ENCODE measurements around the gene DUSP22. TPM values are rescaled to one million over a fixed set of nuclear protein-coding genes. Genes with fewer than 3 reads are reported as not detected.

DUSP22 gene
- total RNA-seq, 1 experiment from 2014 or later, result 25.0 TPM

GRCh38 chr6:396126-396520, 103.8 kb downstream of the DUSP22 start:
- no peak overlapping the region for H3K56ac ChIP-seq (ENCODE audit: insufficient read length, low read depth, low read length)
- H3K4me1 ChIP-seq (ENCODE audit: insufficient read depth, low read length), result no peaks in the 10 kb centered on the region
- H2AK5ac ChIP-seq (ENCODE audit: insufficient read length, low read length), result no peak overlapping the region
- Mint-ChIP-seq H3K9me3 (peaks cover 3 to 4% of the 10 kb centered on the region in 2 experiments; a peak in 4 of 5 replicates), H3K4me1 (peaks cover 6 to 7% of the 10 kb centered on the region in 2 experiments), H3K4me3 (no peak overlapping the region), H3K27me3 (ENCODE audit: low read depth) (peaks cover 72% of the 10 kb centered on the region), H3K27ac (no peak overlapping the region), H3K36me3 (ENCODE audit: insufficient read depth in 1 of 3, low read depth in 3 of 3) (no peaks in the 10 kb centered on the region; a peak in 1 of 7 replicates)
- peaks cover 29% of the 10 kb centered on the region; the same call in 1 of the 2 replicates for H3K27me3 ChIP-seq (ENCODE audit: insufficient read depth, low read length)
- H3K9ac ChIP-seq (ENCODE audit: extremely low read depth, insufficient read length, low read length), result no peak overlapping the region
- H4K20me1 ChIP-seq (ENCODE audit: control insufficient read depth, insufficient read depth, insufficient read length), result no peaks in the 10 kb centered on the region
- no peak for TF ChIP-seq CTCF (conservative IDR thresholded peaks at IDR 0.05)
- no peak overlapping the region for H2BK12ac ChIP-seq (ENCODE audit: insufficient read length, low read depth, low read length)
- no peak overlapping the region for H3K23ac ChIP-seq (ENCODE audit: insufficient read length, low read depth, low read length)
- H2BK5ac ChIP-seq (ENCODE audit: insufficient read length, low read length), result no peak overlapping the region
- H3K79me1 ChIP-seq (ENCODE audit: insufficient read depth, low read depth, low read length, poor library complexity, severe bottlenecking), result no peaks in the 10 kb centered on the region
- H3T11ph ChIP-seq (ENCODE audit: low read length), result no peak overlapping the region
- DNase-seq, result no peak
- no peak overlapping the region for H3K27ac ChIP-seq (ENCODE audit: insufficient read length, low read depth, low read length)
- H4K8ac ChIP-seq (replicated peaks; ENCODE audit: insufficient read length, low read depth, low read length), result no peak overlapping the region
- H3K79me2 ChIP-seq (ENCODE audit: insufficient read depth, low read length), result no peaks in the 10 kb centered on the region
- peaks cover 19% of the 10 kb centered on the region for H3K23me2 ChIP-seq (ENCODE audit: insufficient read length, low read depth, low read length, poor library complexity, severe bottlenecking)
- no CpG with 5 or more reads among the region's 6 CpGs for WGBS (ENCODE audit: extremely low coverage, insufficient read length, low lambda C conversion rate)
- no peak overlapping the region for H2BK15ac ChIP-seq (ENCODE audit: low read depth, low read length)
- no peak overlapping the region for H4K91ac ChIP-seq (ENCODE audit: insufficient read length, low read depth, low read length)
- H3K4ac ChIP-seq (ENCODE audit: low read depth, low read length), result no peak overlapping the region
- H4K5ac ChIP-seq (ENCODE audit: insufficient read length, low read depth, low read length), result no peak overlapping the region
- no peak overlapping the region for H3K14ac ChIP-seq (ENCODE audit: insufficient read depth, low read length)
- H3K9me3 ChIP-seq (ENCODE audit: control insufficient read depth, low read depth, low read length), result no peaks in the 10 kb centered on the region
- no peak overlapping the region for H2BK120ac ChIP-seq (ENCODE audit: low read depth, low read length, poor library complexity, severe bottlenecking)
- H2AFZ ChIP-seq (ENCODE audit: low read length), result no peak overlapping the region
- no peak overlapping the region for H3K18ac ChIP-seq (ENCODE audit: insufficient read length, low read depth, low read length)
- H3K4me2 ChIP-seq (ENCODE audit: insufficient read depth, insufficient read length, low read length), result no peak overlapping the region
- no peak overlapping the region for H2BK20ac ChIP-seq (ENCODE audit: low read depth, low read length, poor library complexity, severe bottlenecking)

All from H9 (cell line).